Measurements from ENCODE around the gene MEN1. TPM values are rescaled to one million over a fixed set of nuclear protein-coding genes. Genes with fewer than 3 reads are reported as not detected.

The MEN1 gene
- total and polyA plus RNA-seq, 2 of the 13 experiments (the other 11 are each of a cell fraction or from before 2014, with no cell fraction given) = 20.5 to 27.3 TPM

- H3K4me3 ChIP-seq (replicated peaks in 1 of 3; ENCODE audit: insufficient read depth in 1 of 3, low read depth in 2 of 3, low read length in 3 of 3) = no peak overlapping the region
- no peak for DNase-seq (ENCODE audit: low spot score)
- no peaks in the 10 kb centered on the region for H4K20me1 ChIP-seq (ENCODE audit: insufficient read depth, low read length)
- intact Hi-C loops (cut with micrococcal nuclease; ENCODE audit: unreplicated experiment) = loop anchor here (5.0 kb wide), 1 partner anchor 46 kb away; no protein-coding TSS in a partner anchor
- H3K4me1 ChIP-seq (ENCODE audit: insufficient read depth, low read length) = peaks cover 62% of the 10 kb centered on the region
- no peak overlapping the region for H3K9ac ChIP-seq (ENCODE audit: insufficient read depth, low read depth, low read length)
- CTCF ChIA-PET (ENCODE audit: low intra/inter-chr PET ratio, low total read pairs) = no interaction called here
- no CpG with 5 or more reads among the region's 9 CpGs for WGBS (ENCODE audit: low lambda C conversion rate)
- in situ Hi-C loops (cut with HindIII; ENCODE audit: extremely low pct_ligation_motif_present, low pct_unique_long_range_greater_than_20kb) = loop anchor here (5.0 kb wide), 1 partner anchor 41 kb away; the partner anchor contains the start of gene CDC42BPG
- POLR2A ChIA-PET = interaction anchor here (3.2 kb wide), 1 partner anchor 22 kb away, joined by 19 read pairs; the partner anchor contains the start of gene SF1
- no peak overlapping the region for H2AFZ ChIP-seq (ENCODE audit: low read length)
- ATAC-seq = no peak
- H3K27ac ChIP-seq (ENCODE audit: extremely low read length, insufficient read depth, low read length) = no peak overlapping the region
- H3K27me3 ChIP-seq (ENCODE audit: control insufficient read depth in 1 of 2, insufficient read depth in 2 of 2, low read length in 2 of 2) = no peaks in the 10 kb centered on the region
- H3K9me3 ChIP-seq (ENCODE audit: low read length) = no peaks in the 10 kb centered on the region
- no peak for FAIRE-seq
- BruUV-seq (replicated peaks) = no TSS peak
- H3K36me3 ChIP-seq (replicated peaks in 1 of 2; ENCODE audit: control insufficient read depth in 1 of 2, insufficient read depth in 2 of 2, low read length in 2 of 2) = peaks cover 4 to 13% of the 10 kb centered on the region in 2 experiments; a peak in 3 of 5 replicates
- H3K79me2 ChIP-seq (ENCODE audit: insufficient read depth, low read length) = no peaks in the 10 kb centered on the region
- H3K4me2 ChIP-seq (ENCODE audit: low read depth, low read length) = peak overlapping the region; percentile 75; the same call in 1 of the 2 replicates
- TF ChIP-seq HINFP (CRISPR knock-in tag; IDR thresholded peaks at IDR 0.05; ENCODE audit: low read depth) (no peak), ZFP91 (CRISPR knock-in tag; IDR thresholded peaks at IDR 0.05; ENCODE audit: borderline replicate concordance) (no peak), ZBTB37 (CRISPR knock-in tag; IDR thresholded peaks at IDR 0.05) (no peak), PTBP1 (IDR thresholded peaks at IDR 0.05; ENCODE audit: low read depth, low read length, poor library complexity, severe bottlenecking) (no peak), ZNF24 (IDR thresholded peaks at IDR 0.05) (no peak), ZNF569 (CRISPR knock-in tag; IDR thresholded peaks at IDR 0.05; ENCODE audit: borderline replicate concordance) (no peak), PITX1 (CRISPR knock-in tag; IDR thresholded peaks at IDR 0.05) (no peak), CBX1 (IDR thresholded peaks at IDR 0.05; ENCODE audit: low read depth) (no peak), PREB (CRISPR knock-in tag; IDR thresholded peaks at IDR 0.05) (no peak), TRIM24 (CRISPR knock-in tag; IDR thresholded peaks at IDR 0.05) (no peak), ZNF710 (CRISPR knock-in tag; IDR thresholded peaks at IDR 0.05; ENCODE audit: borderline replicate concordance) (no peak), ZBTB46 (CRISPR knock-in tag; IDR thresholded peaks at IDR 0.05; ENCODE audit: borderline replicate concordance) (no peak), FOXO1 (CRISPR knock-in tag; IDR thresholded peaks at IDR 0.05) (no peak), DNMT3B (CRISPR knock-in tag; conservative IDR thresholded peaks at IDR 0.05) (no peak)
Measured at GRCh38 chr11:64801158-64801464, 9.2 kb downstream of the MEN1 start.

All from HepG2 (cell line).